GM21576 (cell line): ENCODE data around the gene SCN2B.

ENCODE experiments used
- ATAC-seq: cut with Tn5 transposase; IDR thresholded peaks from one replicate; pipeline ENCODE4 v1.9.1; 2021; ENCODE audit warnings: mild to moderate bottlenecking, moderate library complexity; ENCODE audit not compliant: unreplicated experiment

SCN2B gene

DNA sequence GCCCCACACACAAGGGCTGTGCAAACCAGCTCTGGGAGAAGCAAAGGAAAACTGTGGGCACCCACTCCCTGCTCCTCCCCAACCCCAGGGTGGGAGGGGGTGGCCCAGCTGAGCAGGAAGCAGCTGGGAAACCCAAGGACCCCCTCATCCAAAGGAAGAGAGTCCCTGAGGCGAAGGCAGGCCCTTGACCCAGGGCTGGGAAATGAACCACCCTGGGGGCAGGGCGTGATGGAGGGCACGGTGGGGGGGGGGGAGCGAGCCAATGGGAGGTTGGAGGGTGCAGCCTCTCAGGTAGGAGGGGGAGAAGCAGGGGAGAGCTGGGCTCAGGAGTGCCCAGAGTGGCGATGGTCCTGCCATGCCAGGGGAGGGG, 40.7 kb downstream of the SCN2B start:
- ATAC-seq: no peak

DNA sequence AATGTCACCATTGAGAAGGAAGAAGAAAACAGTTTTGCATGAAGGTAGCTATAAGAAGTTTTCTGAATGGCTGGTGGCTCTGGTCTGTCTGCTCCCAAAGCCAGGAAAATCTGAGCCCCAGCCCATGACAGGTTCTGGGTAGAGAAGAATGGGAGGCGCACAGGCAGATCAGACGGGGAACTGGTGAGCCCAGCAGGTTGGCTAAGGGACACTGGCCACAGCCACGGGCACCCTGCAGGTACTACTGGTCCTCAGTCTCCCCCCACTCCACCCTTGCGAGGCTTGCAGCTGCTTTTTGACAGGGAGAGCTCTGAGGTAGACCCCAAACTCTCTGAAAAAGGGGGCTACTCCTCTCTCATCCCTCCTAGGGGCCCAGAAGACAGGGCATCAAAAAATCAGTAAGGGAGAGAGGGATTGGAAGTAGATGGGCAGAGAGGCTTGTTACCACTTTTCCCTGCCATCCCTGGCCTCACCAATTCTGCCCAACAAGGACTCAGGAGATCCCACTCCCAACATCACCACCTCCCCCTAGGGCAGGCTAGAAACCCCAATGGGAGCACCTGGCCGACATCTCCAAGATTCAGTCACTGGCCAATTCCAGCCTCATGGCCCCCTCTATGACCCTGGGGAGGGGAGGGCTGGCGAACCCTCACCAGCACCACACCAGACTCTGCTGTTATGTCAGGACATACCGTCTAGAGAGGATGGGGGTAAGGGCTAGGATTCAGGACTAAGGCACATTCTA, 41.2 kb downstream of the SCN2B start:
- no peak for ATAC-seq

DNA sequence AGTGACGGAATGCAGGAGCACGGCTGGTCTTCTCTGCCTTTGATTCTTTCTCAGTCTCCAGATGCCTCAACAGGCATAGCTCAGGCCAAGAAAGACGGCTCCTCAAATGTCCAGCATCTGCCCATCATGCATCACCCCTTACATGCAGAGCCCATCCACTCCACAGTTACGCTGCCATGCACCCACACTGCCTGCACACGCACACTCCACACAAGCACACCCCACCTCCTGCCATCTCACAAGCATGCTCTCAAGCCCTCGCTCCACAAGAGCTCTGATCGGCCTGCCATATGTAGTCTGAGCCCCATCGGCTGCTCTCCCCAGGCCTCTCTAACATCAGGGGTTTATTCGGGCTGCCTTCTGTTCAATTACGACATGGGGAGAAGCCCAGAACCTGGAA, 42.6 kb downstream of the SCN2B start:
- ATAC-seq: no peak

DNA sequence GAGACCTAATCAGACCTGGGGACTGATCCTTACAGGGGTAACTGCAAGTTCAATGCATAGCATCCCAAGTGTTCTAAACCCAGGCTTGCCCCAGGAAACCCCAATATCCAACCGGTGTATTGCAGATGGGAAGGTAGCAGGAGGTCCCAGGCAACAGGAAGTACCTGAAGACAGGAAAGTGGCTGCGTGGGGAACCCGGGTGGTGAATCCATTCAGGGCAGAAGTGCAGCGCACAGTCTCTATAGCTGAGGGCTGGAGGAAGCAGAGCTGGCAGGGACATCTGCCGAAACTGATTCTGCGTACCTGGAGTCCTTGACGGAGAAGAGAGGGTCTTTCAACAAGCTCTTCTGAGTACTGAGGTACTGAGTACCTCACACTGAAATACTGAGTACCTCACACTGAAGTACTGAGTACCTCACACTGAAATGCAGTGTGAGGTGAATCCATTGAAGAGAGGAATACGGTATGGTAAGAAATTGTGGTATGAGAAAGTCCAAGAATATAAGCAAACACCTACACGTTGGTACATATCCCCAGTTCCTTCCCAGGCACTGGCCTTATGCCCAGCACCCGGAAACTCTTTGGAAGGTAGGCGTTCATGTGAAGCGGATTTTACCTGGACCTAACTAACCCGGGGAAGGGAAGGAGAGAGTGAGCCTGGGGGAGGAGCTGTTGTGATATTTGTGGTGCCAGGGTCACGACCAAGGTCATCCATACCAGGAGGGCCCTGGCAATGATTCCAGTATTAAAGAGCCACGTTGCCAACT, 43.9 kb downstream of the SCN2B start:
- ATAC-seq: no peak

DNA sequence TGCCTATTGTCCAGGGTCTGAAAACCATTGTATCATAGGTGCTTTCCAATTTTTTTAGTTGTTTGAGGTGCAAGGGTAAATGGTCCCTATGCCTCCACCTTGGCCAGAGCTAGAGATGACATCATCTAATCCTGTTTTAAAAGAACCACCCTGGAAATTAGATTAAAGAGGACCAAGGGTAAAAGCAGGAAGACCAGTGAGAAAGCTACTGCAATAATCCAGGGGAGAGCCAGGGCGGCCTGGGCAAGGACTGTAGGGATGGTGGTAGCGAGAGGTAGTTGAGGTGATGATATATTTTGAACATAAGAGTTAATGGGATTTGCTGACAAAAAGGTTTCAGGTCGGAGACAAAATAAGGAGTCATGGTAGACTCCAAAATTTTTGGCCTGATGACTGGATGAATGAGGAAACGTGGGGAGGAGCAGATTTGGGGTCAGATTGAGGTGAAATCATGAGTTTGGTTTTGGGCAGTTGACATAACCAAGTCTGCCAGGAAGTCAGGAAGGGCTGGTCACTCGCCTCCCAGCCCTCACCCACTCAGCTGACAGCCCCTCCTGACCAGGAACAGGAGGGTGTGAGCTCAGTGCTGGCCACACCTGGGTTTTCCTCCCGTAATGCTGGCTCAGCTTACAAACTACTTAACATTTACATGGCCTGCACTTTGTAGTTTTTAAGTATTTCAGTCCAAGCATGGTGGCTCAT, 46.8 kb downstream of the SCN2B start:
- no peak for ATAC-seq

DNA sequence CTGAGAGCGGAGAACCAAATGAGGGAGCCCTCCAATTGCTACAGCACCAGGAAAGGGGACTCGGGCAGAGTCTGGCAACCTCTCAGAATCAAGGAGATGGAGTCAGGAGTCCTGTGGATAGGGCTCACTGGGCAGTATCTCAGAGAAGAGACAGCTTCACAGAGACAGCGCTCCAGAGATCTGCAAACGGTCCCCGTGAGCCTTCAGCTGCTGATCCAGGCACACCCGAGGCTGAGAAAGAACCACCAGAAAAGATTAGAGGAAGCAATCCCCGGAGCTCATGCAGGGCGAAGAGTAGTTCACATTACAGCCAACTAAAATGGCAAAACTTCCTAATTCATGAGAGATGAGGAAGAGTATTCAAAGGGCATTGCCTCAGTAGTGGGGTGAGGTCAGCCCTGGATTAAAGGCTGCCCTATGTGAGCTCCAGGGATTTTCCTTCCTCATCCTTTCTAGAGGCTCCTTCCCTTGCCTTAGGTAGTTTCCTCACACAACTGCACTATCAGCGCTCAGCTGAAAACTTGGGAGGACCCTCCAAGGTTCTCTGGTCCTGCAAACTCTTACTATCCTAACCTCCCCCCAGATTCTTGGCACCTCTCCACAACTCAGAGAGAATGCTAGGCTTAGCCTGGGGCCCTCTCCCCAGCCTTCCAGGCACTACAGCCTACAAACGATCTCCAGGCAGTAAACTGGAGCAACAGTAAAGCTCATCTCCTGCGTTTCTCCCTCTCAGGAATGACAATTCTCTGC, 47.5 kb downstream of the SCN2B start:
- no peak for ATAC-seq

DNA sequence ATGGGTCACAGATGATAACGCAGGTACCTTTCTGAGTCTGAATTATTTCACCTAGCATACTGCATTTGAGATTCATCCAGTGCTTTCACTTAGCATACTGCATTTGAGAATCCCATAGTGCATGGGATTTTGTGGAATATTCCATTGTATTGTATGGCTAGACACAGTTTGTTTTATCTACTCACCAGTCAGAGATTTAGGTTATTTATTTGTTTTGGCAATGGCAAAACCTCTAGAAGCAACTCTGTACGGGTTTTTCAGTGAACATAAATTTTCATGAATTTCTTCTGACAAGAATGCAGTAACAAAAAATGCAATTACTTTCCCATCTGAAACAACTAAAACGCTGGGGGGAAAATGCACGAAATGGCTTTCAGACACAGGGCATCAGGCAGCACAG, 48.1 kb downstream of the SCN2B start:
- ATAC-seq: no peak

DNA sequence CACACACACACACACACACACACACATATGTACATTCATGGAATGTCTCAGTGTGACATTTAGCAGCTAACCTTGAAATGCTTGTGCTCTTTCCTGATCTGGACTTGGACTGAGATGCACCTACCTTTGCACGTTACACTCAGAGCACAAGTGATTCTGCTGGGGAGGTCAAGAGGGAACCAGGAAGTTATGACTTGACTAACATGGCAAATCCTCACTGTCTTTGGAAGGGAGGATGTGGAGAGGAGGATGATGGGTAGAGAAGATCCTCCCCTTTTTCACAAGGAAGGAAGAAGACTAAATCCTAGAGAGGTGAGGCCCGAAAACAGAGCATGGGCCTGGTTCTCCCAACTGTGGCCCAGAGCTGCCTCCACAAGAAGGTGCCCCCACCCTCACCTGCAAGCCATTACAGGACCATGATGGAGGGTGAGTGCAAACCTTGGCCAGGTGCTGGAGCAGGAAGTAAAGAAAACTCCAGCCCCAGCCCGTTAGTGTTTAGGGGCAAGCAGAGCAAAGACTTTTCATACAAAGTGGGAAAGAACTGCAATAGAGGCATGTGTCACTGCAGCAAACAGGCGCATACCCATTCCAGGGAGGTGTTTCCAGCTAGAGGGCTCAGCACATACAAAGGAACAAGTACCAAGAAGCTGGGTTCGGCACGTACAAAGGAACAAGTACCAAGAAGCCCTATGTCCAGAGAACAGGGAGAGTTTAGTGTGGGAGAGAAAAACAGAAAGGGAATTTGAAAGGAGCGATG, 50.2 kb downstream of the SCN2B start:
- no peak for ATAC-seq

DNA sequence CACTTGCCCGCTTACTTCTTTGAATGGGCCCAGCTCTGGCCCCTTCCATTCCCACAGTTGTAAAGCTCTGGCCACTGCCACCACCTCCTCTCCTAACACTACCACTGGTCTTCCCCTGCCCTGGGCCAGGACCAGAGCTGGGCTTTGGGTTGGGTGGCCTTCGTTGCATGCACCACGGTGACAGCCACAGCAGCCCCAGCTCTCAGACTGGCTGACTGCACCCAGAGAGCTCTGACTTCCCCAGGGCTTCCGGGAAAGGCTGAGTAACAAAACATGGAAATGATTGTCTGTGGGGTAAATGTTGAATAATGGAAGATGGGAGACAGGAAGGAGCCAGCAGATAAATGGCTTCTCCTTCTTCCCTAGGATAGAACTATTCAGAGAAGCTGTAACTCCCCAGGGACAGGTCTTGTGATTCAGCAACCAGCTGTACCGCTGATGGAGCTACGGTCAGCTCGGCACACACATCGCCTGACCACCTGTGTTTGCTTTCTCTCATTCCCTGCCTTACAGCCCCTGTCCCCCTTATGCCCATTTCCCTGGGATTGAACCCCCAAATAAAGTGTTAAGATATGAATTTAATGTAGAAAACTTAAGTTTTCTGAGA, 51.4 kb downstream of the SCN2B start:
- ATAC-seq: no peak

DNA sequence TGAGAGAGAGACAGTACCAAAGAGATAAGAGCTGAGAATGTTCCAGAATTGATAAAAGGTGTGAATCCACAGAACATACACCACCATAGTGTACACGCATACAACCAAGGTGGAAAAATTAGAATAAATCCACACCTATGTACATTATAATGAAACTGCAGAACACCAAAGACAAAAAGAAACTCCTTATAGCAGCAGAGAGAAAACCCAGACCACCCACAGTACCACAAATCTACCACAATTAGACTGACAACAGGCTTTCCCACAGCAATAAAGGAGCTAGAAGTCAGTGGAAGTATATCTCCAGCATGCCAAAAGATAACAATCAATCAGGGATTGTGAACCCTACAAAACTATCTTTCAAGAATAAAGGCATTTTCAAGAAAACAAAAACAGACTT, 55.6 kb downstream of the SCN2B start:
- ATAC-seq: no peak

DNA sequence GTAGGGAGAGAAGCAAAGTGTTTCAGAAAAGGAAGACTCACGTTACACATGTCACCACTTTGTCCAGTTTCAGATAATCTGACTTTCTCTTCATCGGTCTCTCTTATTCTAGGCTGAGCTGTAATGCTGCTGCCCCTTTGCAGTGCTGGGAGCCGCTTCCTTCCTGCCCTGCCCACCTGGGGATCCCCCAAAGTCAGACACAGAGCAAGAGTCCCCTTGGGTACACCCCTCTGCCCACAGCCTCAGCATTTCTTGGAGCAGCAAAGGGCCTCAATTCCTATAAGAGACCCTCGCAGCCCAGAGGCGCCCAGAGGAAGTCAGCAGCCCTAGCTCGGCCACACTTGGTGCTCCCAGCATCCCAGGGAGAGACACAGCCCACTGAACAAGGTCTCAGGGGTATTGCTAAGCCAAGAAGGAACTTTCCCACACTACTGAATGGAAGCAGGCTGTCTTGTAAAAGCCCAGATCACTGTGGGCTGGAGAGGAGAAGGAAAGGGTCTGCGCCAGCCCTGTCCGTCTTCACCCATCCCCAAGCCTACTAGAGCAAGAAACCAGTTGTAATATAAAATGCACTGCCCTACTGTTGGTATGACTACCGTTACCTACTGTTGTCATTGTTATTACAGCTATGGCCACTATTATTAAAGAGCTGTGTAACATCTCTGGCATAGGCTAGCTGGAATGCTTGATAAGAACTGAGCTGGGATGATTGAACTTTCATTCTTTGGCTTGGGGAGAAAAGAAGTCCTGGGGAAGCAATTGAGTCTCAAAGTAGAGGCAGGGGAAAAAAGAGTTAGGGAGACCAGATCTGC, 58.4 kb downstream of the SCN2B start:
- ATAC-seq: no peak

DNA sequence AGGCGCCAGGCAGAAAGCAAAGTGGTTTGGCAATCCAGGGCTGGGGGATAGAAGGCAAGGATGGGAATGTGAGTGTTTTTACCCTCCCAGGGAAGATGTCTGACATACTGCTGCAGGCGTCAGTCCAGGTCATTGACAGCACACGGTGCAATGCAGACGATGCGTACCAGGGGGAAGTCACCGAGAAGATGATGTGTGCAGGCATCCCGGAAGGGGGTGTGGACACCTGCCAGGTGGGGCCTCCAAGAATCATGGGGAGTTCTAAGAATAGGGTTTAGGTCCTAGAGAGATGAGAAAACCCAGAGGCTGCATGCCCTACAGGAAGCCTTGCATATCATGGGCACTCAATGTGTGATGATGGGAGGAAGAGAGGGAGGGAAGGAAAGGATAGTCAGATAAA, 61.4 kb downstream of the SCN2B start:
- no peak for ATAC-seq

DNA sequence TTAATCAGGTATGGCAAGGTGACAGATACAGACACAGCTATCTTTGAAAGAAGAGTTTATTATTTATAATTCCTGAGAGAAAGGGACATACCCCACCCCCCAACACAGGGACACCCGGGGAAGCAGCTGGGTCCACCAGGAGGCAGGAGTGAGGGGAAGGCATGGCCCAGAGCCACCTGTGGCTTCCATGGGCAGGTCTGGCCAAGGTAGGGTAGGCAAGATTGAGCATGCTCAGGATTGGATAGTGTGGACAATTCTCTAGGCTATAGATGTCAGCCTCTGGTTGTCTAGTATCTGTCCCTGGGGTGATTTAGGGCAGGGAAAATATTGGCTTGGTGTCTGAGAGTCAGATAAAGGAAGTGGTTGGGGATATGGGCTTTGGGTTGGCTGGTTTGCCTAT, 62.2 kb downstream of the SCN2B start:
- no peak for ATAC-seq

DNA sequence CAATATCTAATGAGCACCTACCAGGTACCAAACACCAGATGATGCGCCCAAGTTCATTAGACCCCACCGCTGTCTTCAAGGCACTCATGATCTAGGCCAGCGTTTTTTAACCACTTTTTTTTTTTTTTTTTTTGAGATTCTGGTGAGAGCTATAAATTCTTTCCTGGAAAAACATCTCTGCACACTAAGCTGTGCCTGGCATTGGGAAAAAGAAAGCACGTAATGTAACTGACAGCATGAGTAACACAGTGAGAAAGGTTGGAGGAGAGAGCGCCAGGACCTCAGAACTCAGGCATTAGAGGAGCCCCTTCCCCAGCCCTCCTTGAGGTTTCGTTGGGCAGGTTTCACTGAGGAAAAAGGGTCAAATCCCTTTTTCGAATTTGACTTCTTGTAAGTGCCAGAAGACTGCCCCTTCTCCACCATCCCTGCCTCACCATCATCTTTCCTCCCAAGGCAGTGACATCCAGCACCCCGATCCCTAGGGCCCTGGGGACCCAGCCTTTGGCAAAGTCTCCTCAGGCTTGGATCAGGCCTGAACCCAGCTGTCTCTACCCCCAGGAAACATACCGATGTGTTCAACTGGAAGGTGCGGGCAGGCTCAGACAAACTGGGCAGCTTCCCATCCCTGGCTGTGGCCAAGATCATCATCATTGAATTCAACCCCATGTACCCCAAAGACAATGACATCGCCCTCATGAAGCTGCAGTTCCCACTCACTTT, 63.6 kb downstream of the SCN2B start:
- no peak for ATAC-seq
